ENCODE measurements around the gene ENAM. TPM values are rescaled to one million over a fixed set of nuclear protein-coding genes. Genes with fewer than 3 reads are reported as not detected.

Gene ENAM
- polyA plus RNA-seq, 6 donors from 2014 or later, result 0.13 to 0.15 TPM; not detected in 4

- H3K4me3 Mint-ChIP-seq, result no peak overlapping the region
- peak overlapping the region in 1 of 6 donors; percentile 14 for H3K27ac Mint-ChIP-seq
- H3K4me1 Mint-ChIP-seq, result peaks cover 2 to 6% (median 3%) of the 10 kb centered on the region in 3 donors
- H3K27me3 Mint-ChIP-seq, result no peaks in the 10 kb centered on the region
- no peak for ATAC-seq (ENCODE audit: low read depth in 2 of 2)
- DNase-seq, result no peak
- no peaks in the 10 kb centered on the region for H3K36me3 Mint-ChIP-seq
- no peaks in the 10 kb centered on the region for H3K9me3 Mint-ChIP-seq
Observed at GRCh38 chr4:70608324-70608723, 20.2 kb upstream of the ENAM start.

- H3K9me3 Mint-ChIP-seq, result peaks cover 0 to 4% (median 0%) of the 10 kb centered on the region in 7 donors
- H3K4me1 Mint-ChIP-seq, result peaks cover 13 to 29% (median 28%) of the 10 kb centered on the region in 3 donors
- no peaks in the 10 kb centered on the region for H3K27me3 Mint-ChIP-seq
- peak overlapping the region in 7 of 8 donors; percentile 16 to 78 (median 36) for H3K4me3 Mint-ChIP-seq
- DNase-seq (no peak), ATAC-seq (ENCODE audit: low read depth in 2 of 2) (peak; percentile 41 to 66)
- no peaks in the 10 kb centered on the region for H3K36me3 Mint-ChIP-seq
- H3K27ac Mint-ChIP-seq, result peak overlapping the region in 5 of 6 donors; percentile 9 to 78 (median 58)
Observed at GRCh38 chr4:70613306-70614183, 15.0 kb upstream of the ENAM start.

GRCh38 chr4:70614184-70614555, 14.4 kb upstream of the ENAM start:
- ATAC-seq (ENCODE audit: low read depth in 2 of 2) (no peak), DNase-seq (no peak)
- H3K9me3 Mint-ChIP-seq, result peaks cover 0 to 5% (median 0%) of the 10 kb centered on the region in 7 donors
- H3K36me3 Mint-ChIP-seq, result no peaks in the 10 kb centered on the region
- peaks cover 13 to 29% (median 28%) of the 10 kb centered on the region in 3 donors for H3K4me1 Mint-ChIP-seq
- H3K4me3 Mint-ChIP-seq, result peak overlapping the region in 5 of 8 donors; percentile 4 to 67 (median 36)
- no peaks in the 10 kb centered on the region for H3K27me3 Mint-ChIP-seq
- peak overlapping the region in 4 of 6 donors; percentile 19 to 78 (median 69) for H3K27ac Mint-ChIP-seq

- no peak for ATAC-seq (ENCODE audit: low read depth in 2 of 2)
- no peaks in the 10 kb centered on the region for H3K36me3 Mint-ChIP-seq
- no peak for DNase-seq
- no peak overlapping the region for H3K27ac Mint-ChIP-seq
- peaks cover 1 to 17% (median 15%) of the 10 kb centered on the region in 3 donors for H3K4me1 Mint-ChIP-seq
- no peaks in the 10 kb centered on the region for H3K27me3 Mint-ChIP-seq
- peaks cover 0 to 5% (median 0%) of the 10 kb centered on the region in 7 donors for H3K9me3 Mint-ChIP-seq
- H3K4me3 Mint-ChIP-seq, result no peak overlapping the region
Observed at GRCh38 chr4:70619288-70619687, 9.3 kb upstream of the ENAM start.

GRCh38 chr4:70619778-70620177, 8.8 kb upstream of the ENAM start:
- Mint-ChIP-seq H3K9me3 (peaks cover 0 to 5% (median 0%) of the 10 kb centered on the region in 7 donors), H3K4me1 (peaks cover 0 to 15% (median 13%) of the 10 kb centered on the region in 3 donors), H3K36me3 (no peaks in the 10 kb centered on the region), H3K4me3 (no peak overlapping the region), H3K27ac (no peak overlapping the region), H3K27me3 (no peaks in the 10 kb centered on the region)
- DNase-seq (no peak), ATAC-seq (ENCODE audit: low read depth in 2 of 2) (no peak)

- no peak overlapping the region for H3K27ac Mint-ChIP-seq
- peaks cover 0 to 4% (median 0%) of the 10 kb centered on the region in 3 donors for H3K4me1 Mint-ChIP-seq
Observed at GRCh38 chr4:70623323-70623722, 5.2 kb upstream of the ENAM start.

GRCh38 chr4:70624226-70624793, 4.2 kb upstream of the ENAM start:
- H3K4me3 Mint-ChIP-seq, result no peak overlapping the region

More at GRCh38 chr4:70623323-70623722, 5.2 kb upstream of the ENAM start:
- DNase-seq (no peak), ATAC-seq (ENCODE audit: low read depth in 2 of 2) (no peak)
- no peaks in the 10 kb centered on the region for H3K36me3 Mint-ChIP-seq
- peaks cover 0 to 3% (median 0%) of the 10 kb centered on the region in 7 donors for H3K9me3 Mint-ChIP-seq
- no peak overlapping the region for H3K4me3 Mint-ChIP-seq
- H3K27me3 Mint-ChIP-seq, result no peaks in the 10 kb centered on the region

GRCh38 chr4:70627620-70628019, 924 bp upstream of the ENAM start:
- Mint-ChIP-seq H3K36me3 (no peaks in the 10 kb centered on the region), H3K4me1 (peaks cover 0 to 4% (median 0%) of the 10 kb centered on the region in 3 donors), H3K27me3 (no peaks in the 10 kb centered on the region), H3K4me3 (no peak overlapping the region), H3K27ac (no peak overlapping the region), H3K9me3 (no peaks in the 10 kb centered on the region)
- DNase-seq (no peak), ATAC-seq (ENCODE audit: low read depth in 2 of 2) (no peak)

More at GRCh38 chr4:70624226-70624793, 4.2 kb upstream of the ENAM start:
- Mint-ChIP-seq H3K9me3 (no peaks in the 10 kb centered on the region), H3K36me3 (no peaks in the 10 kb centered on the region), H3K27ac (no peak overlapping the region), H3K27me3 (no peaks in the 10 kb centered on the region), H3K4me1 (peaks cover 0 to 4% (median 0%) of the 10 kb centered on the region in 3 donors)
- no peak for DNase-seq
- ATAC-seq (ENCODE audit: low read depth in 2 of 2), result no peak

- Mint-ChIP-seq H3K4me3 (no peak overlapping the region), H3K9me3 (no peaks in the 10 kb centered on the region), H3K27ac (no peak overlapping the region), H3K27me3 (no peaks in the 10 kb centered on the region), H3K4me1 (no peaks in the 10 kb centered on the region), H3K36me3 (no peaks in the 10 kb centered on the region)
- no peak for ATAC-seq (ENCODE audit: low read depth in 2 of 2)
- no peak for DNase-seq
Observed at GRCh38 chr4:70629469-70630090, 1.0 kb downstream of the ENAM start.

GRCh38 chr4:70630162-70630561, 1.6 kb downstream of the ENAM start:
- Mint-ChIP-seq H3K27me3 (no peaks in the 10 kb centered on the region), H3K9me3 (no peaks in the 10 kb centered on the region), H3K4me3 (no peak overlapping the region), H3K4me1 (no peaks in the 10 kb centered on the region), H3K36me3 (no peaks in the 10 kb centered on the region), H3K27ac (no peak overlapping the region)
- ATAC-seq (ENCODE audit: low read depth in 2 of 2) (no peak), DNase-seq (no peak)

GRCh38 chr4:70632028-70632427, 3.5 kb downstream of the ENAM start:
- H3K36me3 Mint-ChIP-seq, result no peaks in the 10 kb centered on the region
- DNase-seq, result no peak
- no peak for ATAC-seq (ENCODE audit: low read depth in 2 of 2)
- H3K27ac Mint-ChIP-seq, result peak overlapping the region in 1 of 6 donors; percentile 37
- H3K4me1 Mint-ChIP-seq, result peaks cover 0 to under 1% (median 0%) of the 10 kb centered on the region in 3 donors
- H3K4me3 Mint-ChIP-seq, result no peak overlapping the region
- no peaks in the 10 kb centered on the region for H3K27me3 Mint-ChIP-seq
- no peaks in the 10 kb centered on the region for H3K9me3 Mint-ChIP-seq

- Mint-ChIP-seq H3K9me3 (no peaks in the 10 kb centered on the region), H3K27ac (peak overlapping the region in 3 of 6 donors; percentile 28 to 80 (median 42)), H3K27me3 (no peaks in the 10 kb centered on the region), H3K4me1 (peaks cover 0 to 10% (median 0%) of the 10 kb centered on the region in 3 donors), H3K36me3 (no peaks in the 10 kb centered on the region), H3K4me3 (no peak overlapping the region)
- DNase-seq (no peak), ATAC-seq (ENCODE audit: low read depth in 2 of 2) (no peak)
Observed at GRCh38 chr4:70634482-70634881, 5.9 kb downstream of the ENAM start.

GRCh38 chr4:70637239-70637913, 8.8 kb downstream of the ENAM start:
- Mint-ChIP-seq H3K4me3 (no peak overlapping the region), H3K27ac (no peak overlapping the region), H3K4me1 (peaks cover 0 to 10% (median 0%) of the 10 kb centered on the region in 3 donors), H3K27me3 (no peaks in the 10 kb centered on the region), H3K36me3 (no peaks in the 10 kb centered on the region), H3K9me3 (no peaks in the 10 kb centered on the region)
- DNase-seq (no peak), ATAC-seq (ENCODE audit: low read depth in 2 of 2) (no peak)
